H1 (cell line): ENCODE results near the gene ZBTB8B. TPM values are rescaled to one million over a fixed set of nuclear protein-coding genes. Genes with fewer than 3 reads are reported as not detected.

Experiments
- CTCF ChIA-PET: fragments of 300-600 bp; sonication (Branson Sonifier 250); formaldehyde crosslinking; loops from one replicate; lab custom pipeline; 2021; ENCODE audit not compliant: partially characterized antibody; lab: Charles Lee
- POLR2A ChIA-PET: fragments of 300-600 bp; sonication (Branson Sonifier 250); formaldehyde crosslinking; loops from one replicate; lab custom pipeline; 2021; ENCODE audit warnings: inconsistent platforms; ENCODE audit not compliant: partially characterized antibody; lab: Charles Lee
- DNase-seq, 2 experiments: peaks; one replicate each; pipeline versions ENCODE4 v3.0.0 to v3.0.0-alpha.2; 2010 to 2022; ENCODE audit warnings: low spot score in 2 of 2, low read depth in 1 of 2, mixed read lengths in 1 of 2
- FAIRE-seq: peaks from 2 replicates; lab custom pipeline; 2011; peaks lifted over from hg19 to GRCh38; lab: Jason Lieb, UNC
- H2AFZ ChIP-seq: 2 replicates; pipeline ENCODE4 v1.8.1; 2012; ENCODE audit warnings: low read length, inconsistent platforms
- H2AK5ac ChIP-seq: 2 replicates; pipeline ENCODE4 v1.6.1; 2013; ENCODE audit warnings: low read depth, low read length
- H2BK120ac ChIP-seq: replicated peaks from 2 replicates; pipeline ENCODE3; 2013; ENCODE audit warnings: low read depth, low read length, inconsistent platforms
- H2BK12ac ChIP-seq: 2 replicates; pipeline ENCODE4 v1.6.1; 2013; ENCODE audit warnings: low read depth, low read length
- H2BK15ac ChIP-seq: 2 replicates; pipeline ENCODE4 v1.6.1; 2013; ENCODE audit warnings: low read length
- H2BK20ac ChIP-seq: 2 replicates; pipeline ENCODE4 v1.6.1; 2013; ENCODE audit warnings: low read length
- H2BK5ac ChIP-seq: 2 replicates; pipeline ENCODE4 v1.6.1; 2013; ENCODE audit warnings: low read depth, low read length
- H3K14ac ChIP-seq: 2 replicates; pipeline ENCODE4 v1.6.1; 2013; ENCODE audit warnings: inconsistent platforms; ENCODE audit not compliant: insufficient read length
- H3K18ac ChIP-seq: 2 replicates; pipeline ENCODE4 v1.6.1; 2013; ENCODE audit warnings: low read length; ENCODE audit errors: extremely low read depth
- H3K23ac ChIP-seq: 2 replicates; pipeline ENCODE4 v1.6.1; 2013; ENCODE audit warnings: inconsistent platforms; ENCODE audit not compliant: insufficient read length
- H3K23me2 ChIP-seq: 2 replicates; pipeline ENCODE4 v1.6.1; 2013; ENCODE audit warnings: low read depth, low read length
- H3K27ac ChIP-seq: 2 replicates; pipeline ENCODE4 v1.6.1; 2011; ENCODE audit warnings: low read depth, low read length, inconsistent platforms
- H3K27me3 ChIP-seq, 4 experiments: replicated peaks in 1 of 4; 1 replicate in 1 of 4; 2 replicates in 3 of 4; pipeline versions ENCODE4 v1.6.1 to v1.8.1; 2011 to 2013; ENCODE audit warnings: low read length in 3 of 4, mild to moderate bottlenecking in 3 of 4, inconsistent platforms in 2 of 4, mixed read lengths in 2 of 4, moderate library complexity in 1 of 4; ENCODE audit not compliant: control insufficient read depth in 3 of 4, insufficient read depth in 3 of 4; ENCODE audit errors: extremely low read depth in 1 of 4
- H3K36me3 ChIP-seq, 4 experiments: 2 replicates each; pipeline versions ENCODE4 v1.6.1 to v1.8.1; 2011 to 2013; ENCODE audit warnings: mild to moderate bottlenecking in 4 of 4, low read length in 3 of 4, moderate library complexity in 2 of 4, control low read depth in 1 of 4, inconsistent platforms in 1 of 4; ENCODE audit not compliant: insufficient read depth in 4 of 4, control insufficient read depth in 2 of 4
- H3K4ac ChIP-seq: replicated peaks from 2 replicates; pipeline ENCODE3; 2013; ENCODE audit warnings: low read length, low read depth, mixed read lengths, inconsistent platforms; ENCODE audit not compliant: insufficient read length
- H3K4me1 ChIP-seq, 4 experiments: replicated peaks in 1 of 4; 1 replicate in 1 of 4; 2 replicates in 3 of 4; pipeline versions ENCODE4 v1.6.1 to v1.8.1; 2011 to 2013; ENCODE audit warnings: low read length in 3 of 4, inconsistent platforms in 2 of 4, mixed read lengths in 1 of 4; ENCODE audit not compliant: insufficient read depth in 4 of 4, control insufficient read depth in 3 of 4
- H3K4me2 ChIP-seq, 2 experiments: 2 replicates each; pipeline versions ENCODE4 v1.6.1 to v1.8.1; 2011 to 2013; ENCODE audit warnings: low read depth in 2 of 2, low read length in 2 of 2, control low read depth in 1 of 2, inconsistent platforms in 1 of 2, mild to moderate bottlenecking in 1 of 2; ENCODE audit not compliant: insufficient read depth in 1 of 2
- H3K4me3 ChIP-seq, 4 experiments: fragments of 200-600, 300-600 bp in 1 of 4; sonication (generic), shearing (Covaris generic), sonication (Bioruptor Twin) in 1 of 4; 2 replicates each; pipeline versions ENCODE4 v1.5.1 to v1.8.1; 2011 to 2016; ENCODE audit warnings: low read length in 4 of 4, low read depth in 3 of 4, control low read depth in 2 of 4, inconsistent platforms in 2 of 4, mild to moderate bottlenecking in 2 of 4, mixed read lengths in 1 of 4, moderate library complexity in 1 of 4; ENCODE audit not compliant: insufficient read depth in 2 of 4; ENCODE audit errors: extremely low read depth in 1 of 4
- H3K56ac ChIP-seq: replicated peaks from 2 replicates; pipeline ENCODE3; 2013; ENCODE audit warnings: low read depth, mild to moderate bottlenecking, mixed read lengths, low read length, inconsistent platforms; ENCODE audit not compliant: insufficient read length
- H3K79me1 ChIP-seq: 2 replicates; pipeline ENCODE4 v1.6.1; 2013; ENCODE audit warnings: low read depth, low read length, control low read depth
- H3K79me2 ChIP-seq, 2 experiments: 2 replicates each; pipeline versions ENCODE4 v1.6.1 to v1.8.1; 2012 to 2013; ENCODE audit warnings: low read length in 2 of 2, mild to moderate bottlenecking in 2 of 2, inconsistent platforms in 1 of 2; ENCODE audit not compliant: insufficient read depth in 2 of 2, control insufficient read depth in 1 of 2
- H3K9ac ChIP-seq, 4 experiments: replicated peaks in 1 of 4; 1 replicate in 1 of 4; 2 replicates in 3 of 4; pipeline versions ENCODE4 v1.6.1 to v1.8.1; 2011 to 2013; ENCODE audit warnings: low read depth in 3 of 4, low read length in 3 of 4, control low read depth in 2 of 4, mild to moderate bottlenecking in 2 of 4, moderate library complexity in 2 of 4, inconsistent platforms in 1 of 4; ENCODE audit errors: extremely low read depth in 1 of 4
- H3K9me3 ChIP-seq, 2 experiments: 2 replicates each; pipeline versions ENCODE4 v1.6.1 to v1.8.1; 2012 to 2013; ENCODE audit warnings: mild to moderate bottlenecking in 2 of 2, moderate library complexity in 2 of 2, control low read depth in 1 of 2, inconsistent platforms in 1 of 2, low read depth in 1 of 2, low read length in 1 of 2, mixed read lengths in 1 of 2; ENCODE audit not compliant: insufficient read depth in 2 of 2
- H4K20me1 ChIP-seq, 2 experiments: replicated peaks in 1 of 2; 2 replicates each; pipeline versions ENCODE3 to v1.8.1; 2011 to 2013; ENCODE audit warnings: inconsistent platforms in 2 of 2, low read length in 2 of 2, mild to moderate bottlenecking in 1 of 2; ENCODE audit not compliant: insufficient read depth in 2 of 2, control insufficient read depth in 1 of 2
- H4K5ac ChIP-seq: 2 replicates; pipeline ENCODE4 v1.6.1; 2013; ENCODE audit warnings: low read length, low read depth, mixed read lengths, inconsistent platforms; ENCODE audit not compliant: insufficient read length
- H4K8ac ChIP-seq: 2 replicates; pipeline ENCODE4 v1.8.0; 2013; ENCODE audit warnings: mild to moderate bottlenecking, moderate library complexity, low read length, inconsistent platforms; ENCODE audit not compliant: insufficient read depth; ENCODE audit errors: extremely low read depth
- H4K91ac ChIP-seq: replicated peaks from 2 replicates; pipeline ENCODE3; 2013; ENCODE audit warnings: low read length, mixed read lengths, inconsistent platforms; ENCODE audit not compliant: insufficient read length
- EGR1 ChIP-seq: IDR thresholded peaks from 2 replicates; pipeline ENCODE4 v1.6.1; 2011; ENCODE audit warnings: low read depth, low read length, borderline replicate concordance
- EP300 ChIP-seq, 2 experiments: IDR thresholded peaks; 1 replicate in 1 of 2; 2 replicates in 1 of 2; pipeline ENCODE4 v1.6.1; 2011 to 2012; ENCODE audit warnings: low read depth in 2 of 2, low read length in 2 of 2, mild to moderate bottlenecking in 2 of 2, borderline replicate concordance in 1 of 2, inconsistent platforms in 1 of 2, moderate library complexity in 1 of 2
- GABPA ChIP-seq: IDR thresholded peaks from 2 replicates; pipeline ENCODE4 v1.6.1; 2011; ENCODE audit warnings: mild to moderate bottlenecking, low read length, moderate library complexity, borderline replicate concordance; ENCODE audit not compliant: insufficient read depth
- GTF2F1 ChIP-seq: IDR thresholded peaks from 2 replicates; pipeline ENCODE4 v1.6.1; 2012; ENCODE audit warnings: low read depth, low read length, improper control_type of control experiment, borderline replicate concordance
- NRF1 ChIP-seq: IDR thresholded peaks from 2 replicates; pipeline ENCODE4 v1.6.1; 2011; ENCODE audit warnings: mild to moderate bottlenecking, low read depth, low read length, improper control_type of control experiment
- RAD21 ChIP-seq, 2 experiments: IDR thresholded peaks in 1 of 2; conservative IDR thresholded peaks in 1 of 2; 2 replicates each; pipeline ENCODE4 v1.6.1; 2011; ENCODE audit warnings: low read depth in 2 of 2, low read length in 2 of 2, improper control_type of control experiment in 1 of 2, inconsistent platforms in 1 of 2, mild to moderate bottlenecking in 1 of 2, moderate library complexity in 1 of 2
- RBBP5 ChIP-seq: IDR thresholded peaks from 2 replicates; pipeline ENCODE4 v1.7.1; 2012; ENCODE audit warnings: low read depth, mild to moderate bottlenecking, inconsistent platforms, low read length, moderate library complexity, borderline replicate concordance
- SIRT6 ChIP-seq: IDR thresholded peaks from one replicate; pipeline ENCODE4 v1.7.1; 2012; ENCODE audit warnings: low read length, inconsistent platforms
- SP1 ChIP-seq: IDR thresholded peaks from 2 replicates; pipeline ENCODE4 v1.6.1; 2011; ENCODE audit warnings: low read depth, low read length
- SP2 ChIP-seq: IDR thresholded peaks from 2 replicates; pipeline ENCODE4 v1.6.1; 2012; ENCODE audit warnings: mild to moderate bottlenecking, low read length, inconsistent platforms
- YY1 ChIP-seq: IDR thresholded peaks from 2 replicates; pipeline ENCODE4 v1.6.1; 2011; ENCODE audit warnings: low read depth, mild to moderate bottlenecking, low read length
- WGBS, 2 experiments: shearing (Covaris generic) in 1 of 2; methylation state at CpG; one replicate each; pipeline versions ENCODE4 v1.1.6 to v1.1.7; 2013 to 2015; ENCODE audit warnings: low lambda C conversion rate in 2 of 2, mixed read lengths in 2 of 2, inconsistent platforms in 1 of 2, low coverage in 1 of 2, missing lambda C conversion rate in 1 of 2; ENCODE audit not compliant: insufficient replicate concordance in 2 of 2, insufficient coverage in 1 of 2, insufficient read length in 1 of 2; ENCODE audit errors: extremely low coverage in 1 of 2, missing lambda C conversion rate in 1 of 2; 5-methylcytosine and 5-hydroxymethylcytosine counted together
- polyA plus RNA-seq, 7 experiments: library from polyadenylated mRNA; depleted of rRNA in 3 of 7; stranded (reverse) in 5 of 7; unstranded in 2 of 7; fragments of >200 nt in 5 of 7; fragments of 200-250 nt in 2 of 7; gene quantifications; 1 replicate in 5 of 7; 2 replicates in 1 of 7; 4 replicates in 1 of 7; pipeline versions ENCODE4 v1.2.1 to v1.2.3, GENCODE V29; 2011 to 2013; ENCODE audit warnings: missing spikeins in 2 of 7, mixed read lengths in 2 of 7
- total RNA-seq: library from RNA; stranded (reverse); fragmentation: NEBNext Ultra II Directional; extraction: Animal tissue kit (Norgen Biotek cat#: 25700); gene quantifications from 2 replicates; pipeline ENCODE4 v1.2.1, GENCODE V29; 2021
- TF ChIP-seq, protein P1 (sequence below): IDR thresholded peaks from 2 replicates; pipeline ENCODE4 v1.6.1; 2012; ENCODE audit warnings: inconsistent platforms
- TF ChIP-seq, protein P2 (sequence below): IDR thresholded peaks from 2 replicates; pipeline ENCODE4 v1.6.1; 2011; ENCODE audit warnings: low read length, improper control_type of control experiment

Gene ZBTB8B
- total and polyA plus RNA-seq, 2 of the 8 experiments (the other 6 are each of a cell fraction or from before 2014, with no cell fraction given) = 1.3 to 3.7 TPM

GRCh38 chr1:32455958-32456357, 8.9 kb upstream of the ZBTB8B start:
- H3K18ac ChIP-seq = no peak overlapping the region
- H4K91ac ChIP-seq = no peak overlapping the region
- no peak overlapping the region for H2BK5ac ChIP-seq
- H3K56ac ChIP-seq = no peak overlapping the region
- no peak overlapping the region for H3K27ac ChIP-seq
- peaks cover 21 to 26% of the 10 kb centered on the region in 2 experiments; a peak in 3 of 4 replicates for H3K9me3 ChIP-seq
- no peaks in the 10 kb centered on the region for H3K23me2 ChIP-seq
- H2AK5ac ChIP-seq = no peak overlapping the region
- H3K79me1 ChIP-seq = no peaks in the 10 kb centered on the region
- H2BK15ac ChIP-seq = no peak overlapping the region
- no peak overlapping the region for H2BK120ac ChIP-seq
- no peak overlapping the region for H3K4ac ChIP-seq
- ChIA-PET CTCF (interaction anchor here (1.6 kb wide), 1 partner anchor 40 kb away, joined by 4 read pairs; no protein-coding TSS in a partner anchor), POLR2A (no interaction called here)
- 86% methylated on average over 2 of the region's 2 CpGs; no CpG with 5 or more reads in 1 of the 2 experiments for WGBS, 2 experiments
- no peaks in the 10 kb centered on the region for H3K36me3 ChIP-seq
- H3K4me3 ChIP-seq = no peak overlapping the region
- no peaks in the 10 kb centered on the region for H4K20me1 ChIP-seq
- H3K23ac ChIP-seq = no peak overlapping the region
- DNase-seq = no peak
- no peak overlapping the region for H2AFZ ChIP-seq
- no peak overlapping the region for H4K8ac ChIP-seq
- H3K14ac ChIP-seq = no peak overlapping the region
- no peak overlapping the region for H4K5ac ChIP-seq
- no peak overlapping the region for H2BK20ac ChIP-seq
- FAIRE-seq = no peak
- H3K9ac ChIP-seq = no peak overlapping the region
- H3K27me3 ChIP-seq = no peaks in the 10 kb centered on the region
- H2BK12ac ChIP-seq = no peak overlapping the region
- H3K4me1 ChIP-seq = no peaks in the 10 kb centered on the region; a peak in 2 of 7 replicates
- H3K79me2 ChIP-seq = no peaks in the 10 kb centered on the region
- H3K4me2 ChIP-seq = no peak overlapping the region
- no peak for TF ChIP-seq SIRT6
- TF ChIP-seq NRF1 = no peak
- TF ChIP-seq EP300 (IDR thresholded peaks at IDR 0.05; ENCODE audit: borderline replicate concordance in 1 of 2, low read depth in 2 of 2, low read length in 2 of 2) = no peak
- TF ChIP-seq RBBP5 = no peak
- TF ChIP-seq SP2 = no peak
- TF ChIP-seq GTF2F1 = no peak
- TF ChIP-seq, protein P1, sequence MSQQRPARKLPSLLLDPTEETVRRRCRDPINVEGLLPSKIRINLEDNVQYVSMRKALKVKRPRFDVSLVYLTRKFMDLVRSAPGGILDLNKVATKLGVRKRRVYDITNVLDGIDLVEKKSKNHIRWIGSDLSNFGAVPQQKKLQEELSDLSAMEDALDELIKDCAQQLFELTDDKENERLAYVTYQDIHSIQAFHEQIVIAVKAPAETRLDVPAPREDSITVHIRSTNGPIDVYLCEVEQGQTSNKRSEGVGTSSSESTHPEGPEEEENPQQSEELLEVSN = no peak
- TF ChIP-seq GABPA = no peak
- TF ChIP-seq, protein P2, sequence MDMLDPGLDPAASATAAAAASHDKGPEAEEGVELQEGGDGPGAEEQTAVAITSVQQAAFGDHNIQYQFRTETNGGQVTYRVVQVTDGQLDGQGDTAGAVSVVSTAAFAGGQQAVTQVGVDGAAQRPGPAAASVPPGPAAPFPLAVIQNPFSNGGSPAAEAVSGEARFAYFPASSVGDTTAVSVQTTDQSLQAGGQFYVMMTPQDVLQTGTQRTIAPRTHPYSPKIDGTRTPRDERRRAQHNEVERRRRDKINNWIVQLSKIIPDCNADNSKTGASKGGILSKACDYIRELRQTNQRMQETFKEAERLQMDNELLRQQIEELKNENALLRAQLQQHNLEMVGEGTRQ = no peak
- no peak for TF ChIP-seq RAD21 (IDR thresholded peaks at IDR 0.05 in 1 of 2, conservative IDR thresholded peaks at IDR 0.05 in 1 of 2; ENCODE audit: low read depth in 2 of 2, low read length in 2 of 2)
- no peak for TF ChIP-seq YY1
- TF ChIP-seq SP1 = no peak
- TF ChIP-seq EGR1 = no peak
